DND-41 (cell line): ENCODE data around the gene CCL3.

Experiments used
- CTCF ChIP-seq: IDR thresholded peaks from 2 replicates; pipeline ENCODE4 v1.5.1; 2012; ENCODE audit warnings: borderline replicate concordance, low read length, moderate library complexity, mild to moderate bottlenecking; ENCODE audit not compliant: poor library complexity, severe bottlenecking; ENCODE audit errors: extremely low read depth
- EZH2 ChIP-seq: IDR thresholded peaks from 3 replicates; pipeline ENCODE4 v1.6.1; 2012; ENCODE audit warnings: borderline replicate concordance, low read depth, mild to moderate bottlenecking, moderate library complexity, low read length, inconsistent platforms; ENCODE audit not compliant: severe bottlenecking

GRCh38 chr17:36063786-36064541 lies 26.0 kb downstream of the CCL3 start, which contains the start of gene CCL18:
- TF ChIP-seq CTCF: no peak
- no peak for TF ChIP-seq EZH2
